Ishikawa (cell line): ENCODE data around the gene CBFA2T2.
A peak's percentile ranks its signal among the peaks of the same experiment; 100 is the strongest.

Source experiments
- CEBPB ChIP-seq: IDR thresholded peaks from 2 replicates; pipeline ENCODE4 v1.6.1; 2012
- CREB1 ChIP-seq: IDR thresholded peaks from 2 replicates; pipeline ENCODE4 v1.6.1; 2012; ENCODE audit warnings: low read depth
- EGR1 ChIP-seq: IDR thresholded peaks from 2 replicates; pipeline ENCODE4 v1.6.1; 2012
- EP300 ChIP-seq: IDR thresholded peaks from 2 replicates; pipeline ENCODE4 v1.6.1; 2012; ENCODE audit warnings: borderline replicate concordance
- FOXM1 ChIP-seq: IDR thresholded peaks from 2 replicates; pipeline ENCODE4 v1.6.1; 2012; ENCODE audit warnings: low read depth, borderline replicate concordance
- MAX ChIP-seq: IDR thresholded peaks from 2 replicates; pipeline ENCODE4 v1.6.1; 2012
- NFIC ChIP-seq: IDR thresholded peaks from 2 replicates; pipeline ENCODE4 v1.6.1; 2012
- RAD21 ChIP-seq: IDR thresholded peaks from 2 replicates; pipeline ENCODE4 v1.6.1; 2012; ENCODE audit warnings: low read depth
- REST ChIP-seq: IDR thresholded peaks from 2 replicates; pipeline ENCODE4 v1.6.1; 2012; ENCODE audit warnings: low read depth, mild to moderate bottlenecking
- TAF1 ChIP-seq: IDR thresholded peaks from 2 replicates; pipeline ENCODE4 v1.6.1; 2012; ENCODE audit warnings: low read depth, mild to moderate bottlenecking
- TCF12 ChIP-seq: IDR thresholded peaks from 2 replicates; pipeline ENCODE4 v1.6.1; 2012; ENCODE audit warnings: low read depth
- TEAD4 ChIP-seq: IDR thresholded peaks from 2 replicates; pipeline ENCODE4 v1.6.1; 2012
- USF1 ChIP-seq: IDR thresholded peaks from 2 replicates; pipeline ENCODE4 v1.6.1; 2012
- YY1 ChIP-seq: IDR thresholded peaks from 2 replicates; pipeline ENCODE4 v1.6.1; 2012; ENCODE audit warnings: low read depth
- ZBTB7A ChIP-seq: IDR thresholded peaks from 2 replicates; pipeline ENCODE4 v1.6.1; 2012; ENCODE audit warnings: low read depth

CBFA2T2 gene

GRCh38 chr20:33570743-33571142 lies 80.8 kb downstream of the CBFA2T2 start:
- TF ChIP-seq MAX, result no peak
- no peak for TF ChIP-seq CREB1
- TF ChIP-seq REST, result no peak
- no peak for TF ChIP-seq USF1
- TF ChIP-seq YY1, result no peak
- TF ChIP-seq CEBPB, result no peak
- no peak for TF ChIP-seq EGR1
- no peak for TF ChIP-seq ZBTB7A
- no peak for TF ChIP-seq EP300
- TF ChIP-seq NFIC, result no peak
- no peak for TF ChIP-seq RAD21
- TF ChIP-seq FOXM1, result no peak

GRCh38 chr20:33575282-33575681 lies 85.4 kb downstream of the CBFA2T2 start:
- no peak for TF ChIP-seq USF1
- TF ChIP-seq TCF12, result no peak

- TF ChIP-seq EP300 (no peak), CEBPB (no peak), TAF1 (no peak), FOXM1 (no peak), EGR1 (no peak), CREB1 (no peak), MAX (no peak)
Measured at GRCh38 chr20:33576432-33577125, 86.7 kb downstream of the CBFA2T2 start.

GRCh38 chr20:33578510-33578909 lies 88.6 kb downstream of the CBFA2T2 start:
- no peak for TF ChIP-seq TEAD4
- TF ChIP-seq YY1, result no peak

- TF ChIP-seq CEBPB (no peak), USF1 (no peak), REST (no peak), EP300 (no peak), TAF1 (no peak), ZBTB7A (no peak), TCF12 (no peak)
Measured at GRCh38 chr20:33583143-33583542, 93.2 kb downstream of the CBFA2T2 start.

- TF ChIP-seq FOXM1, result no peak
- peak; percentile 77 for TF ChIP-seq TEAD4
- TF ChIP-seq REST, result no peak
Measured at GRCh38 chr20:33584976-33585375, 95.1 kb downstream of the CBFA2T2 start.
